Natural killer cell treated with Interleukin-12 subunit alpha and Interleukin-12 subunit beta and Interleukin-15 and Interleukin-18, amount 100 ng/mL, for 72 hours (primary cell): ENCODE results near the gene CXXC4. TPM values are rescaled to one million over a fixed set of nuclear protein-coding genes. Genes with fewer than 3 reads are reported as not detected.

Experiments used
- ATAC-seq, 2 donors: fragments of 150-1000 bp; cut with Tn5 transposase in 1 of 2; sonication (Bioruptor Pico), chemical (Tn5 transposase) in 1 of 2; 2 replicates each; pipeline ENCODE4 v1.10.0; 2021
- DNase-seq: peaks from one replicate; pipeline ENCODE4 v3.0.0; 2022; ENCODE audit warnings: low spot score
- H3K27ac Mint-ChIP-seq, 2 donors: 1 replicate in 1 of 2; 2 replicates in 1 of 2; pipeline ENCODE4 v1.8.0; 2022; ENCODE audit warnings: mixed read lengths in 2 of 2, mild to moderate bottlenecking in 1 of 2, moderate library complexity in 1 of 2
- H3K27me3 Mint-ChIP-seq, 2 donors: 1 replicate in 1 of 2; 2 replicates in 1 of 2; pipeline ENCODE4 v1.8.0; 2022; ENCODE audit warnings: mixed read lengths in 2 of 2
- H3K36me3 Mint-ChIP-seq: one replicate; pipeline ENCODE4 v1.8.0; 2022; ENCODE audit warnings: mixed read lengths
- H3K4me1 Mint-ChIP-seq, 2 donors: 1 replicate in 1 of 2; 2 replicates in 1 of 2; pipeline ENCODE4 v1.8.0; 2022; ENCODE audit warnings: low read depth in 2 of 2, mixed read lengths in 2 of 2, mild to moderate bottlenecking in 1 of 2
- H3K4me3 Mint-ChIP-seq: one replicate; pipeline ENCODE4 v1.8.0; 2022; ENCODE audit warnings: mixed read lengths
- H3K9me3 Mint-ChIP-seq: 2 replicates; pipeline ENCODE4 v1.8.0; 2022; ENCODE audit warnings: mixed read lengths
- total RNA-seq, 2 donors: library from RNA; stranded (reverse); gene quantifications; one replicate each; pipeline ENCODE4 v1.2.3, GENCODE V29; 2022

Gene CXXC4
- total RNA-seq, 2 donors from 2014 or later: not detected

GRCh38 chr4:104469794-104470193, 24.9 kb downstream of the CXXC4 start:
- no peaks in the 10 kb centered on the region for H3K9me3 Mint-ChIP-seq
- H3K36me3 Mint-ChIP-seq: no peaks in the 10 kb centered on the region
- no peak overlapping the region for H3K27ac Mint-ChIP-seq
- DNase-seq: no peak
- no peaks in the 10 kb centered on the region for H3K4me1 Mint-ChIP-seq
- no peak overlapping the region for H3K4me3 Mint-ChIP-seq
- H3K27me3 Mint-ChIP-seq: peaks cover 0 to 3% of the 10 kb centered on the region in 2 donors
- no peak for ATAC-seq

GRCh38 chr4:104465619-104466018, 29.1 kb downstream of the CXXC4 start:
- ATAC-seq (no peak), DNase-seq (no peak)
- H3K9me3 Mint-ChIP-seq: no peaks in the 10 kb centered on the region
- no peak overlapping the region for H3K4me3 Mint-ChIP-seq
- H3K4me1 Mint-ChIP-seq: no peaks in the 10 kb centered on the region
- no peak overlapping the region for H3K27ac Mint-ChIP-seq
- no peaks in the 10 kb centered on the region for H3K27me3 Mint-ChIP-seq
- H3K36me3 Mint-ChIP-seq: no peaks in the 10 kb centered on the region

- no peaks in the 10 kb centered on the region for H3K9me3 Mint-ChIP-seq
- no peaks in the 10 kb centered on the region for H3K4me1 Mint-ChIP-seq
- no peaks in the 10 kb centered on the region for H3K36me3 Mint-ChIP-seq
- H3K27ac Mint-ChIP-seq: no peak overlapping the region
- H3K4me3 Mint-ChIP-seq: no peak overlapping the region
- H3K27me3 Mint-ChIP-seq: no peaks in the 10 kb centered on the region
- DNase-seq (no peak), ATAC-seq (no peak)
These were observed 29.5 kb downstream of the CXXC4 start for GRCh38 chr4:104465201-104465600.

GRCh38 chr4:104462641-104463040, 32.1 kb downstream of the CXXC4 start:
- Mint-ChIP-seq H3K4me1 (no peaks in the 10 kb centered on the region), H3K27me3 (peaks cover 0 to 7% of the 10 kb centered on the region in 2 donors), H3K9me3 (peaks cover 3% of the 10 kb centered on the region), H3K36me3 (no peaks in the 10 kb centered on the region), H3K27ac (no peak overlapping the region), H3K4me3 (no peak overlapping the region)
- DNase-seq (no peak), ATAC-seq (no peak)

GRCh38 chr4:104457308-104457981, 37.2 kb downstream of the CXXC4 start:
- H3K4me3 Mint-ChIP-seq: no peak overlapping the region
- no peak overlapping the region for H3K27ac Mint-ChIP-seq
- H3K9me3 Mint-ChIP-seq: peaks cover 3% of the 10 kb centered on the region
- H3K27me3 Mint-ChIP-seq: peaks cover 0 to 7% of the 10 kb centered on the region in 2 donors
- no peak for ATAC-seq
- H3K36me3 Mint-ChIP-seq: no peaks in the 10 kb centered on the region
- no peaks in the 10 kb centered on the region for H3K4me1 Mint-ChIP-seq
- DNase-seq: no peak

GRCh38 chr4:104451573-104451972, 43.1 kb downstream of the CXXC4 start:
- no peaks in the 10 kb centered on the region for H3K27me3 Mint-ChIP-seq

GRCh38 chr4:104449537-104449936, 45.2 kb downstream of the CXXC4 start:
- no peaks in the 10 kb centered on the region for H3K4me1 Mint-ChIP-seq

More at GRCh38 chr4:104451573-104451972, 43.1 kb downstream of the CXXC4 start:
- H3K36me3 Mint-ChIP-seq: no peaks in the 10 kb centered on the region
- no peak overlapping the region for H3K27ac Mint-ChIP-seq
- DNase-seq (no peak), ATAC-seq (no peak)
- no peaks in the 10 kb centered on the region for H3K4me1 Mint-ChIP-seq
- H3K4me3 Mint-ChIP-seq: no peak overlapping the region
- no peaks in the 10 kb centered on the region for H3K9me3 Mint-ChIP-seq

GRCh38 chr4:104447294-104447693, 47.4 kb downstream of the CXXC4 start:
- Mint-ChIP-seq H3K27ac (no peak overlapping the region), H3K9me3 (no peaks in the 10 kb centered on the region), H3K36me3 (no peaks in the 10 kb centered on the region), H3K4me3 (no peak overlapping the region), H3K27me3 (no peaks in the 10 kb centered on the region), H3K4me1 (no peaks in the 10 kb centered on the region)
- DNase-seq (no peak), ATAC-seq (no peak)

More at GRCh38 chr4:104449537-104449936, 45.2 kb downstream of the CXXC4 start:
- Mint-ChIP-seq H3K27ac (no peak overlapping the region), H3K4me3 (no peak overlapping the region), H3K9me3 (no peaks in the 10 kb centered on the region), H3K36me3 (no peaks in the 10 kb centered on the region), H3K27me3 (no peaks in the 10 kb centered on the region)
- DNase-seq (no peak), ATAC-seq (no peak)

- Mint-ChIP-seq H3K27ac (no peak overlapping the region), H3K36me3 (no peaks in the 10 kb centered on the region), H3K9me3 (no peaks in the 10 kb centered on the region), H3K4me3 (no peak overlapping the region), H3K4me1 (no peaks in the 10 kb centered on the region), H3K27me3 (no peaks in the 10 kb centered on the region)
- ATAC-seq (no peak), DNase-seq (no peak)
These were observed 48.0 kb downstream of the CXXC4 start for GRCh38 chr4:104446431-104447278.

GRCh38 chr4:104444685-104445084, 50.0 kb downstream of the CXXC4 start:
- Mint-ChIP-seq H3K27ac (no peak overlapping the region), H3K4me3 (no peak overlapping the region), H3K4me1 (no peaks in the 10 kb centered on the region), H3K9me3 (peaks cover 3% of the 10 kb centered on the region), H3K27me3 (peaks cover 0 to 4% of the 10 kb centered on the region in 2 donors), H3K36me3 (peaks cover 3% of the 10 kb centered on the region)
- ATAC-seq (no peak), DNase-seq (no peak)

- Mint-ChIP-seq H3K4me3 (no peak overlapping the region), H3K9me3 (peaks cover 7% of the 10 kb centered on the region), H3K4me1 (no peaks in the 10 kb centered on the region), H3K36me3 (peaks cover 4% of the 10 kb centered on the region), H3K27ac (no peak overlapping the region), H3K27me3 (peaks cover 0 to 6% of the 10 kb centered on the region in 2 donors)
- no peak for DNase-seq
- ATAC-seq: no peak
These were observed 58.2 kb downstream of the CXXC4 start for GRCh38 chr4:104436542-104436941.

GRCh38 chr4:104429150-104429741, 65.4 kb downstream of the CXXC4 start:
- no peak for ATAC-seq
- Mint-ChIP-seq H3K4me1 (no peaks in the 10 kb centered on the region), H3K4me3 (no peak overlapping the region), H3K27ac (no peak overlapping the region), H3K9me3 (peaks cover 6% of the 10 kb centered on the region), H3K36me3 (no peaks in the 10 kb centered on the region), H3K27me3 (no peaks in the 10 kb centered on the region)
- DNase-seq: no peak

- ATAC-seq (no peak), DNase-seq (no peak)
- Mint-ChIP-seq H3K27me3 (no peaks in the 10 kb centered on the region), H3K27ac (no peak overlapping the region), H3K36me3 (no peaks in the 10 kb centered on the region), H3K4me3 (no peak overlapping the region), H3K9me3 (peaks cover 10% of the 10 kb centered on the region), H3K4me1 (no peaks in the 10 kb centered on the region)
These were observed 68.7 kb downstream of the CXXC4 start for GRCh38 chr4:104425948-104426347.

GRCh38 chr4:104424989-104425388, 69.7 kb downstream of the CXXC4 start:
- H3K27ac Mint-ChIP-seq: no peak overlapping the region
- ATAC-seq: no peak
- H3K9me3 Mint-ChIP-seq: peaks cover 7% of the 10 kb centered on the region
- no peaks in the 10 kb centered on the region for H3K36me3 Mint-ChIP-seq
- H3K4me1 Mint-ChIP-seq: no peaks in the 10 kb centered on the region
- no peak for DNase-seq
- no peak overlapping the region for H3K4me3 Mint-ChIP-seq
- H3K27me3 Mint-ChIP-seq: no peaks in the 10 kb centered on the region
